ENCODE results near the gene NGRN.

Gene NGRN

DNA sequence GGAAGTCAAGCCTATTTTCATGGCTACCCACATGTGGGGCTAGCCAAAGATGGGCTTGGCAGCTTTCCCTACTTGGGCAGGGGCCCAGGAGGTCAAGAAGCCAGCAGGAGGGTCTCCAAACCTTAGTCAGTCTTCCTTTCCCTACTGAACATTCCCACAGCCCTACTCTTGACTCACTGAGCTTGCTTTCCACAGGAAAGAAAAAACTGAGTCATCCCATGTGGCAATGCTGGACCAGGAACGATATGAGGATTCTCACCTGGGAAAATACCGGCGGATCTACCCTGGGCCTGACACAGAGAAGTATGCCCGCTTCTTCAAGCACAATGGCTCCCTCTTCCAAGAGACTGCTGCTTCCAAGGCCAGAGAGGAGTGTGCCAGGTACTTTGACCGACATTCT, 3.7 kb upstream of the NGRN start:
- Histone ChIP-seq H3K27me3 (ENCODE audit: insufficient read depth, poor library complexity, severe bottlenecking) (no peaks in the 10 kb centered on the region), H3K4me3 (replicated peaks; ENCODE audit: insufficient read depth, low read length) (no peak overlapping the region), H3K27ac (replicated peaks) (no peak overlapping the region)
- TF ChIP-seq GABPA (IDR thresholded peaks at IDR 0.05; ENCODE audit: low read depth) (no peak), SPI1 (IDR thresholded peaks at IDR 0.05; ENCODE audit: borderline replicate concordance, low read depth) (no peak), REST (IDR thresholded peaks at IDR 0.05; ENCODE audit: insufficient replicate concordance, low read depth) (no peak), POLR2AphosphoS5 (IDR thresholded peaks at IDR 0.05; ENCODE audit: low read depth) (no peak)
- TF ChIP-seq, protein P1, sequence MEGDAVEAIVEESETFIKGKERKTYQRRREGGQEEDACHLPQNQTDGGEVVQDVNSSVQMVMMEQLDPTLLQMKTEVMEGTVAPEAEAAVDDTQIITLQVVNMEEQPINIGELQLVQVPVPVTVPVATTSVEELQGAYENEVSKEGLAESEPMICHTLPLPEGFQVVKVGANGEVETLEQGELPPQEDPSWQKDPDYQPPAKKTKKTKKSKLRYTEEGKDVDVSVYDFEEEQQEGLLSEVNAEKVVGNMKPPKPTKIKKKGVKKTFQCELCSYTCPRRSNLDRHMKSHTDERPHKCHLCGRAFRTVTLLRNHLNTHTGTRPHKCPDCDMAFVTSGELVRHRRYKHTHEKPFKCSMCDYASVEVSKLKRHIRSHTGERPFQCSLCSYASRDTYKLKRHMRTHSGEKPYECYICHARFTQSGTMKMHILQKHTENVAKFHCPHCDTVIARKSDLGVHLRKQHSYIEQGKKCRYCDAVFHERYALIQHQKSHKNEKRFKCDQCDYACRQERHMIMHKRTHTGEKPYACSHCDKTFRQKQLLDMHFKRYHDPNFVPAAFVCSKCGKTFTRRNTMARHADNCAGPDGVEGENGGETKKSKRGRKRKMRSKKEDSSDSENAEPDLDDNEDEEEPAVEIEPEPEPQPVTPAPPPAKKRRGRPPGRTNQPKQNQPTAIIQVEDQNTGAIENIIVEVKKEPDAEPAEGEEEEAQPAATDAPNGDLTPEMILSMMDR (IDR thresholded peaks at IDR 0.05; ENCODE audit: insufficient read depth, low read length): no peak
- DNase-seq (ENCODE audit: low read depth in 1 of 2, low spot score in 1 of 2): no peak

- TF ChIP-seq, protein P1 (IDR thresholded peaks at IDR 0.05; ENCODE audit: insufficient read depth, low read length): no peak
- TF ChIP-seq GABPA (IDR thresholded peaks at IDR 0.05; ENCODE audit: low read depth) (no peak), REST (IDR thresholded peaks at IDR 0.05; ENCODE audit: insufficient replicate concordance, low read depth) (no peak), POLR2AphosphoS5 (IDR thresholded peaks at IDR 0.05; ENCODE audit: low read depth) (no peak), SPI1 (IDR thresholded peaks at IDR 0.05; ENCODE audit: borderline replicate concordance, low read depth) (no peak)
- H3K27ac ChIP-seq (replicated peaks): no peak overlapping the region
- no peaks in the 10 kb centered on the region for H3K27me3 ChIP-seq (ENCODE audit: insufficient read depth, poor library complexity, severe bottlenecking)
- H3K4me3 ChIP-seq (replicated peaks; ENCODE audit: insufficient read depth, low read length): no peak overlapping the region
- DNase-seq (ENCODE audit: low read depth in 1 of 2, low spot score in 1 of 2): no peak
Measured at GRCh38 chr15:90262426-90262825, 3.0 kb upstream of the NGRN start.

DNA sequence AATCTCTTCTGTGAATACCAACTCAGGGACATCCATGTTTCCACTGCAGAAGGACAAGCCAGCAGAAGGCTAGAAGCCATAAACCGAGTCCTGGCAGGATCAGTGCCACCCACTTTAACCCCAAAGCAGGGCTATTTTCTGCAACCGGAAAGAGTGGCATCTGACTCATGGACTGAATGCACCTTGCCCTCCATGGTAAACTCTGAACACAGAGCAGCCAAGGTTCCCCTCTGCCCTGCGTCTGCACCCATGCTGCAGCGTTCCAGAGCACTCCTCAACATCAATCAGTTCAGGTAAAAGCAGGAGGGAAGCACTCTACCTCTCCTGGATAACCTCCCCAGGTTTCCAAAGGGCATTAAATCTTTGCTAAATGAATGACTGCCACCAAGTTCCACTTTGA, 801 bp upstream of the NGRN start:
- H3K27ac ChIP-seq (replicated peaks): peak overlapping the region; percentile 94
- DNase-seq (ENCODE audit: low read depth in 1 of 2, low spot score in 1 of 2): peak; percentile 40 to 50
- peak overlapping the region; percentile 81 for H3K4me3 ChIP-seq (replicated peaks; ENCODE audit: insufficient read depth, low read length)
- H3K27me3 ChIP-seq (ENCODE audit: insufficient read depth, poor library complexity, severe bottlenecking): no peaks in the 10 kb centered on the region
- TF ChIP-seq SPI1 (IDR thresholded peaks at IDR 0.05; ENCODE audit: borderline replicate concordance, low read depth) (no peak), POLR2AphosphoS5 (IDR thresholded peaks at IDR 0.05; ENCODE audit: low read depth) (no peak), REST (IDR thresholded peaks at IDR 0.05; ENCODE audit: insufficient replicate concordance, low read depth) (no peak), GABPA (IDR thresholded peaks at IDR 0.05; ENCODE audit: low read depth) (no peak)
- TF ChIP-seq, protein P1 (IDR thresholded peaks at IDR 0.05; ENCODE audit: insufficient read depth, low read length): no peak

All from HL-60 (cell line).